Measurements from ENCODE around the gene MTAP.
"Not testable (repeated sequence)": the region's sequence is repeated elsewhere in the genome, so short reads cannot be mapped to it uniquely, and the experiment has no call there.

The MTAP gene

DNA sequence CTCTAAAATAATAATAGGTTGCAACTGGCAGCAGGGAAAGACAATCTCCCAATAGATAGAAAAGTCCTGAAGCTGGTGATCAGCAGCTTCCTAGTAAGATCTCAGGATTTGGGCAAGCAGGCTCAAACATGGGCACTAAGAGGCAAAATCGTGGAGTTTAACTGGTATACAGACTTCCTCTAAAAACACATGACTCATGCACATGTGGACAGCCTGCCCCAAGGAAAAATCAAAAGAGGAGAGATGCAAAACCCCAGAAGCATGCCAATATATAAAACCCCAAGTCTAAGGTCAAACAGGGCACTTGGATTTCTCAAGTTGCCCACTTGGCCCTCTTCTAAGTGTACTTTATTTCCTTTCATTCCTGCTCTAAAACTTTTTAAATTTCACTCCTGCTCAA is 129.0 kb downstream of the MTAP start:
- no peak for DNase-seq

- no peak for DNase-seq
These were observed 130.8 kb downstream of the MTAP start for GRCh38 chr9:21933281-21933680.

DNA sequence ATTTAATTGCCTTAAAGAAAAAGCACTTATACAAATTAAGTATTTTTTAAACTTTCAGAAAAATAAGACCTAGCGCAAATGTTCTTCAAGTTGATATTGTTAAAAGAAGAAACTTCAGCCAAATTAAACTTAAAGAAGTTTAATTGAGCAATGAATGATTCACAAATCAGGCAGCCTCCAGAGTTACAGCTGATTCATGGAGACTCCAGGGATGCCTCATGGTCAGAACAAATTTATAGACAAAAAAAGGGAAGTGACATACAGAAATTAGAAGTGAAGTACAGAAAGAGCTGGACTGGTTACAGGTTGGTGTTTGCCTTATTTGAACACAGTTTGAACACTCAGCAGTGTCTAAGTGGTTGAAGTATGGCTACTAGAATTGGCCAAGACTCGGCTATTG is 131.4 kb downstream of the MTAP start:
- no peak for DNase-seq

- no peak for DNase-seq
These were observed 133.2 kb downstream of the MTAP start for GRCh38 chr9:21935631-21936030.

DNA sequence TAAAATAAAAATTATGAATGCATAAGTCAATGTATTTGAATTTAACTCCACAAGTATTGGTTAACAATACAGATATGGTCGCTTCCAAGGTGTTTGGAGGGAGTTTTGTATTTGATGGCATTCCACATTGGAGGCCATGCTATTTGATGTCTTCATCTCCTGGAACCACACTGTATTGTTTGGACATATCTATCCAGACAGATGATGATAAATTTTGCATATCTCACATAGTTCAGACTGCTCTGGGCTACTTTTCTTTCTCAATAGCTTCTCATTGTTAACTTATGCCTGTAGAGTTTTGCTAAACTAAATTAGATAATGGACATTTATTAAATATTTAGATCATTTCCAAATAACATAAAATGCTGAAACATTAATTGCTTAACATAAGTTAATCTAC is 133.7 kb downstream of the MTAP start:
- no peak for DNase-seq

GRCh38 chr9:21941337-21941995 is 139.0 kb downstream of the MTAP start:
- no peak for DNase-seq

GRCh38 chr9:21943464-21943863 is 141.0 kb downstream of the MTAP start:
- DNase-seq, result no peak

- DNase-seq, result no peak
These were observed 143.2 kb downstream of the MTAP start for GRCh38 chr9:21945606-21946005.

GRCh38 chr9:21958833-21959232 is 156.4 kb downstream of the MTAP start:
- DNase-seq, result no peak

GRCh38 chr9:21959268-21959667 is 156.8 kb downstream of the MTAP start:
- not testable (repeated sequence) for DNase-seq

GRCh38 chr9:21961569-21961968 is 159.1 kb downstream of the MTAP start:
- no peak for DNase-seq

DNA sequence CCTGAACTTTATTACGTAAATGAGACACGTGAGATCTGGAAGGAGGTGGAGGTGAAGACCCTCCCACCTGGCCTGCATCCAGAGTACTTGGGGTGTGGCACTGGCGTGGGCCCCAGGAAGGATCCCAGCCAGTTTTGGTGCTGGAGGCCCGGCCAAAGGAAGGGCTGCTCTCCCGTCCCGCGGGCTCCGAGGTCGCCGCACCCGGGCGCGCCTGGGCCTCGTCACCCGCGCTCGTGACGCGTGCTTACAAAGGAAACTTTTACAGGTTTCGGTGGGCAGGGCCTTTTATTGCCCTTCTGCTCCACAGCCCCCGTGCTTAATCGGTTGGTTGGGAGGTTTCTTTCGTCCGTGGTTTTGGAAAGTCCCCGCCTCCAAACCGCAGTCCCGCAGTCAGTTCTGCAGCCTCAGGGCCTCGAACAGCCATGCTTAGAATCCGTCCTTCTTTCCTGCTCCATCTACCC is 162.5 kb downstream of the MTAP start:
- no peak for DNase-seq

GRCh38 chr9:21965401-21965951 is 163.0 kb downstream of the MTAP start:
- no peak for DNase-seq

DNA sequence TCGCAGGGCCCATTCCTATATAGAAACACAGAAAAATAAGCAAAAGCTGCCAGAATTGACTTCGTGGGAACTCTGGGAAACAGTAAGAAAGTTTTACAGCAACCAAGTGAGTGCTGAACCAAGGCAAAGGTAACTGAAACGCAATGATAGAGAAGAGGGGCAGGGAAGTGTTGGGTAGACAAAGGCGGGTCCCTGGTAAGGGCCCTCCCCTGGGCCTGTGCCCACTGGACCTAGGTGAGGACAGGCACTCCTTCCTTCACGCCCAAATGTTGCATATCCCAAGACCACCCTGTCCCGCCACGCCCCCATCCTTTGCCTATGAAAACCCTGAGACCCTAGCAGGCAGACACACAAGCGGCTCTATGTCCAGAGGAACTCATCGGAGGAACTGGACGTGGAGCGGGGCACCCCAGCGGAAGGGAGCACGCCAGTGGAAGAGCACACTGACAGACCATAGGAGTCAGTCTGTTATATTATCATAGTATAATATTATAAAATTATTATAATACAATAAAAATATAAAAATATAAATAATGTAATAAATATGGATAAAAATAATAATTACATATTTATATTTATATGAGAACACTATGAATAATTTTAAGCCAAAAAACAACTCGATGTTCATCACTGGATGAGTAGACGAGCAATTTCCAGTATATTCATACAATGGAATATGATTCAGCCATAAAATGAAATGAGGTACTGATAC is 163.9 kb downstream of the MTAP start:
- DNase-seq, result no peak

GRCh38 chr9:21967169-21967568 is 164.7 kb downstream of the MTAP start:
- no peak for DNase-seq

DNA sequence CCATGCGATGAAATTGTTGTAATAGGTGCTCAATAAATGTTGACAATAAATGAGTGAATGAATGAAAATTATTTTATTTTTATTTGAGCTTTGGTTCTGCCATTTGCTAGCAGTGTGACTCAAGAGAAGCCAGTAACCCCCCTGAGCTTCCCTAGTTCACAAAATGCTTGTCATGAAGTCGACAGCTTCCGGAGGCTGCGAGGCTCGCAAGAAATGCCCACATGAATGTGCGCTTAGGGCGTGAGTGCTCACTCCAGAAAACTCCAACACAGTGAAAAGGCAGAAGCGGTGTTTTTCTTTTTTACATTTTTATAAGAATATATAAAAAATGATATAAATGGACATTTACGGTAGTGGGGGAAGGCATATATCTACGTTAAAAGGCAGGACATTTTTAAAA is 165.3 kb downstream of the MTAP start:
- no peak for DNase-seq

- no peak for DNase-seq
These were observed 166.0 kb downstream of the MTAP start for GRCh38 chr9:21968331-21969010.

DNA sequence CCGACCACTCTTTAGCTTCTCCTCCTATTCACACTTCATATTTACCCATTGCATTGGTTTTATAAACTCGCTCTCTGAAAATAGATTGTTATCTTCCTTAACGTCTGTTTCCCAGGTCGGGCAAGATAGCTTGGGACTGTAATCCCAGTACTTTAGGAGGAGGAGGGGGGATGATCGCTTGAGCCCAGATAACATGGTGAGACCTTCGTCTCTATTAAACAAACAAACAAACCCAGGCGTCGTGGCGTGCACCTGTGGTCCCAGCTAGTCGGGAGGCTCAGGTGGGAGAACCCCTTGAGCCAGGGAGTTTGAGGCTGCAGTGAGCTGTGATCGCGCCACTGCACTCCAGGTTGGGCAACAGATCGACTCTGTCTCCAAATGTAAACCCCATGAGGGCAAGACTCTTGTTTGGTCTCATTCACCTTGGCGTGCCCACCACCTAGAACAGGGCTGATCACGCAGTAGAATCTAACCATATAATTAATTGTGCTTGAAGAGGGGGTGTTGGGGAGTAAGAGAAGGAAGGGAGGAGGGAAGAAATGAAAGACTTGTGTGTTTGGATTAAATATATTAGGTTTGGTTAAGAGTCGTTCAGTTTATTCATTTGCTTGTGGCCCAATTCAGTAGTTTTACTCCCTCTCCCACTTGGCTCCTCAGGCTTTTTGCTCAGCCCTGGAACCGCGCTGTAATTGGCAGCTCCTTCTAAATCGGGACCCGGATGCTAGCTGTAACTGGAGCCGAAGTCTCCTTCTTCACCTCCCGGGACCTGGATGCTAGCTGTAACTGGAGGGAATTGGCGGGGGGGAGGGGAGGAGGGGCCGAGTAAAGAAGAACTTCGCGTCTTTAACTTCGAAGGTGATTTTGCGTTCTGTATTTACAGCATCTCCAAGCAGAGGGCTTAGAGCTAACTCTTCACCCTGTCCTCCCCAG is 166.8 kb downstream of the MTAP start:
- no peak for DNase-seq

- no peak for DNase-seq
These were observed 167.7 kb downstream of the MTAP start for GRCh38 chr9:21969951-21970799.

DNA sequence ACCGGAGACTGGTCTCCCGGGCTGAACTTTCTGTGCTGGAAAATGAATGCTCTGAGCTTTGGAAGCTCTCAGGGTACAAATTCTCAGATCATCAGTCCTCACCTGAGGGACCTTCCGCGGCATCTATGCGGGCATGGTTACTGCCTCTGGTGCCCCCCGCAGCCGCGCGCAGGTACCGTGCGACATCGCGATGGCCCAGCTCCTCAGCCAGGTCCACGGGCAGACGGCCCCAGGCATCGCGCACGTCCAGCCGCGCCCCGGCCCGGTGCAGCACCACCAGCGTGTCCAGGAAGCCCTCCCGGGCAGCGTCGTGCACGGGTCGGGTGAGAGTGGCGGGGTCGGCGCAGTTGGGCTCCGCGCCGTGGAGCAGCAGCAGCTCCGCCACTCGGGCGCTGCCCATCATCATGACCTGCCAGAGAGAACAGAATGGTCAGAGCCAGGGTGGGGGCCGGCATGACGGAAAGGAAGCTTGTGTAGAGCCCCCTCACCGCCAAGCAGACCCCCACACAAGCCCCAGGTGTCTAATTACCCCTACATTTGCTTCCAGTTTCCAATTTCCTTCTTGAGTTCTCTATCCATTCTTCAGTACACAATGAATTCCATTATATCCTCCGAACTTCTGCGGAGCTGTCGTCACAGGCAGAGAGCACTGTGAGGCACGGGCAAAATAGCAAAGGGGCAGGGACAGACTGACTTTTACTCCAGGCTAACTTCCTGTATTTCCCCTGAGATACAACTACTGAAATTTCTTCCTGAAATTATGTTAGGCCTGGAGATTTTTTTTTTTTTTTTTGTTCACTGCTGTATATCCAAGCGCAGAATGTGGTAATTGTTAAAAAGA is 168.6 kb downstream of the MTAP start:
- DNase-seq, result no peak

DNA sequence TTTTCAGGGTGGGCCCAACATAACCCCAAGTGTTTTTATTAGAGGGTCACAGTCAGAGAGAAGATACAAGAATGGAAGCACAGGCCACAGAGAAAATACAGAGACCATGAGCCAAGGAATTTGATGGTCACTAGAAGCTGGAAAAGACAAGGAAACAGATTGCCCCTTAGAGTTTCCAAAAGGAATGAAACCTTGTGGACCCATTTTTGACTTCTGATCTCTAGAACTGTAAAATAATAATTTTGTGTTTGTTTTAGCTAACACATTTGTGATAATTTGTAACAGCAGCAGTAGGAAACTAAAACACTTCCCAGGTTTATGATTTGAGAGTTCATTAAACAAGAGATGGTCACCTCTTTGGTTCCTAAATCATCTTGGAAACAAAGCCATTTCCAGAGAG is 169.9 kb downstream of the MTAP start:
- DNase-seq, result no peak

Data from NCI-H187 treated with DMSO at 0.1 percent for 48 hours (cell line).